OCI-LY7 (cell line): Measurements from ENCODE around the gene ZNF423. TPM values are rescaled to one million over a fixed set of nuclear protein-coding genes. Genes with fewer than 3 reads are reported as not detected.

Experiments used
- BruUV-seq: library from RNA; stranded (reverse); fragments of 400-500 nt; replicated peaks from 2 replicates; lab custom pipeline; 2021; lab: Mats Ljungman, UMichigan
- CTCF ChIA-PET: fragments of 300-600 bp; sonication (Branson Sonifier 250); formaldehyde crosslinking; loops from one replicate; lab custom pipeline; 2022; ENCODE audit warnings: antibody characterized with exemption; ENCODE audit not compliant: unreplicated experiment; lab: Charles Lee
- POLR2A ChIA-PET: fragments of 300-600 bp; sonication (Branson Sonifier 250); formaldehyde crosslinking; loops from one replicate; lab custom pipeline; 2022; ENCODE audit warnings: antibody characterized with exemption; lab: Charles Lee
- DNase-seq: peaks from one replicate; pipeline ENCODE4 v3.0.0-alpha.2; 2015; ENCODE audit warnings: low spot score
- H2AFZ ChIP-seq: fragments of 200-600 bp; sonication (generic), shearing (Covaris generic); 2 replicates; pipeline ENCODE4 v1.6.1; 2014; ENCODE audit warnings: mild to moderate bottlenecking, antibody characterized with exemption, low read length, moderate library complexity
- H3K27ac ChIP-seq: fragments of 200-600 bp; sonication (generic); 2 replicates; pipeline ENCODE4 v1.5.1; 2014; ENCODE audit warnings: mixed run types, low read depth, mild to moderate bottlenecking, moderate library complexity, low read length, inconsistent platforms; ENCODE audit not compliant: poor library complexity, severe bottlenecking
- H3K36me3 ChIP-seq: fragments of 200-600 bp; sonication (generic); 2 replicates; pipeline ENCODE4 v1.6.1; 2014; ENCODE audit warnings: mild to moderate bottlenecking, antibody characterized with exemption, low read length, moderate library complexity, mixed read lengths; ENCODE audit not compliant: insufficient read depth
- H3K4me1 ChIP-seq: fragments of 200-600 bp; sonication (generic); 2 replicates; pipeline ENCODE4 v1.5.1; 2014; ENCODE audit warnings: mild to moderate bottlenecking, low read length; ENCODE audit not compliant: insufficient read depth, poor library complexity, severe bottlenecking
- H3K4me2 ChIP-seq: fragments of 200-600 bp; sonication (generic); 2 replicates; pipeline ENCODE4 v1.6.1; 2014; ENCODE audit warnings: mild to moderate bottlenecking, low read length
- H3K4me3 ChIP-seq: fragments of 200-600 bp; sonication (generic); 2 replicates; pipeline ENCODE4 v1.5.1; 2014; ENCODE audit warnings: mild to moderate bottlenecking, low read depth, low read length; ENCODE audit not compliant: poor library complexity, severe bottlenecking
- H3K79me2 ChIP-seq: fragments of 200-600 bp; sonication (generic); 2 replicates; pipeline ENCODE4 v1.6.1; 2016; ENCODE audit warnings: low read depth, mild to moderate bottlenecking, low read length, moderate library complexity, mixed read lengths; ENCODE audit not compliant: insufficient read depth
- H3K9me2 ChIP-seq: fragments of 200-600 bp; sonication (generic); 2 replicates; pipeline ENCODE4 v1.6.1; 2016; ENCODE audit warnings: mild to moderate bottlenecking, low read length, mixed read lengths; ENCODE audit not compliant: insufficient read depth
- H3K9me3 ChIP-seq: fragments of 200-600 bp; sonication (generic); 2 replicates; pipeline ENCODE4 v1.6.1; 2014; ENCODE audit warnings: mild to moderate bottlenecking, mixed run types, low read length, mixed read lengths
- H4K20me1 ChIP-seq: fragments of 200-600 bp; sonication (generic); 2 replicates; pipeline ENCODE4 v1.6.1; 2014; ENCODE audit warnings: mild to moderate bottlenecking, antibody characterized with exemption, low read length, moderate library complexity, mixed read lengths; ENCODE audit not compliant: insufficient read depth
- EZH2phosphoT487 ChIP-seq: fragments of 200-600 bp; sonication (generic); IDR thresholded peaks from 2 replicates; pipeline ENCODE4 v1.6.1; 2018; ENCODE audit warnings: low read depth, borderline replicate concordance, mild to moderate bottlenecking, mixed run types, antibody characterized with exemption, low read length, moderate library complexity, mixed read lengths
- intact Hi-C: fragments of 100-400 bp; cut with micrococcal nuclease; formaldehyde crosslinking; loops from one replicate; pipeline ENCODE4 v1.10.0; 2022; ENCODE audit not compliant: unreplicated experiment
- total RNA-seq, 2 experiments: library from RNA; depleted of rRNA in 1 of 2; stranded (reverse); fragments of >200 nt in 1 of 2; shearing (Covaris generic) in 1 of 2; gene quantifications; 2 replicates each; pipeline ENCODE4 v1.2.3, GENCODE V29; 2014 to 2022
- TF ChIP-seq, protein P1 (sequence below): fragments of 200-600 bp; sonication (generic); conservative IDR thresholded peaks from 2 replicates; pipeline ENCODE4 v1.5.1; 2014; ENCODE audit warnings: mild to moderate bottlenecking, antibody characterized with exemption, low read length, moderate library complexity, mixed read lengths

The ZNF423 gene
- total RNA-seq, 2 experiments from 2014 or later = 0.09 to 0.13 TPM

DNA sequence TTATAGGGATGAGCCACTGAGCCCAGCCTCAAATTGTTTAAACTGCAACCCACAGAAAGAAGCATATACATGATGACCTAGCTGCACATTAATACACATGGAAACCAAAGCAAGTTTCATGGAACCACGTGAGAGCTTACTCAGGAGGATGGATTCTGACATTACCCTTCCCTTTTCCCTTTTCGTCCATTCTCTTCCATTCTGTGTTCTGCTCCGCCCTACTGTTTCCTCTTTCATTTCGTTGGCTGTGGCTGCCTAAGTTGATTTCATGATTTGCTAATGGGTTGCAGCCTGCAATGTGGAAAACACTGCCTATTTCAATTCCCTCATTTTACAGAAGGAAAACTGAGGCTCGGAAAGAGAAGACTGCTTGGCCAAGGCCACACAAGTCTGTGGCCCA, 305.8 kb downstream of the ZNF423 start:
- Histone ChIP-seq H3K4me3 (no peak overlapping the region), H2AFZ (no peak overlapping the region), H3K9me3 (no peaks in the 10 kb centered on the region), H4K20me1 (no peaks in the 10 kb centered on the region), H3K79me2 (no peaks in the 10 kb centered on the region), H3K36me3 (no peaks in the 10 kb centered on the region), H3K4me1 (no peaks in the 10 kb centered on the region), H3K4me2 (no peak overlapping the region), H3K9me2 (no peaks in the 10 kb centered on the region), H3K27ac (no peak overlapping the region)
- CTCF ChIA-PET = no interaction called here
- intact Hi-C loops = no loop called here
- no peak for DNase-seq
- TF ChIP-seq, protein P1, sequence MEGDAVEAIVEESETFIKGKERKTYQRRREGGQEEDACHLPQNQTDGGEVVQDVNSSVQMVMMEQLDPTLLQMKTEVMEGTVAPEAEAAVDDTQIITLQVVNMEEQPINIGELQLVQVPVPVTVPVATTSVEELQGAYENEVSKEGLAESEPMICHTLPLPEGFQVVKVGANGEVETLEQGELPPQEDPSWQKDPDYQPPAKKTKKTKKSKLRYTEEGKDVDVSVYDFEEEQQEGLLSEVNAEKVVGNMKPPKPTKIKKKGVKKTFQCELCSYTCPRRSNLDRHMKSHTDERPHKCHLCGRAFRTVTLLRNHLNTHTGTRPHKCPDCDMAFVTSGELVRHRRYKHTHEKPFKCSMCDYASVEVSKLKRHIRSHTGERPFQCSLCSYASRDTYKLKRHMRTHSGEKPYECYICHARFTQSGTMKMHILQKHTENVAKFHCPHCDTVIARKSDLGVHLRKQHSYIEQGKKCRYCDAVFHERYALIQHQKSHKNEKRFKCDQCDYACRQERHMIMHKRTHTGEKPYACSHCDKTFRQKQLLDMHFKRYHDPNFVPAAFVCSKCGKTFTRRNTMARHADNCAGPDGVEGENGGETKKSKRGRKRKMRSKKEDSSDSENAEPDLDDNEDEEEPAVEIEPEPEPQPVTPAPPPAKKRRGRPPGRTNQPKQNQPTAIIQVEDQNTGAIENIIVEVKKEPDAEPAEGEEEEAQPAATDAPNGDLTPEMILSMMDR = no peak
- no peak for TF ChIP-seq EZH2phosphoT487
- no TSS peak for BruUV-seq
- POLR2A ChIA-PET = no interaction called here

DNA sequence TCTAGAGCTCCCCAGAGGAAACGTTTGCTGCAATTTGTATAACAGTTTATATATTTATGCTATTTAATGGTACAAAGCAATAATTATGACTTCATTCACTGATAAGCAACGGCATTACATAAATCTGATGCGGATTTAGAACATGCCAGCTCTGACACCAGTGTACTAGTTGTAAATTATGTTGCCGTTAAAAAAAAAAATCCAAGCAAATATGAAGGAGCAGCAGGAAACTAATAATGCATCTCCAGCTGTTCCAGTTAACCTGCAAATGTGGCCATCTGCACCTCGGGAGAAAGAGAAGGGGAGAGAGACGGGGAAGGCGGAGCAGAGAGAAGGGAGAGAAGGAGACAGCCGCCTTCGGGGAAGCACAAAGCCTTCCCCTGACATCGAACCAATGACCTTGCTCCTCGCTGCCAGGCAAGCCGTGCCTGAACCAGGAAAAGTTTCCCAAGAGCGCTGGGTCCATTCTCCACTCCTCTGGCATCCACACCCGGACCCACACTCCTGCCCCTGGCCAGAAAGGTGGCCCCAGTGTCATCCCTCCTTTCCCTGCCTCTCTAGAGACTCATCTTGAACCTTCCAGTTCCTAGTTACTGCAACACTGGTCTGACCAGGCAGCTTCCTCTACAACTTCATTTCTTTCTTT, 307.5 kb downstream of the ZNF423 start:
- H2AFZ ChIP-seq = no peak overlapping the region
- H3K4me1 ChIP-seq = no peaks in the 10 kb centered on the region
- no peaks in the 10 kb centered on the region for H4K20me1 ChIP-seq
- no peak overlapping the region for H3K4me3 ChIP-seq
- intact Hi-C loops = no loop called here
- no peaks in the 10 kb centered on the region for H3K9me3 ChIP-seq
- no TSS peak for BruUV-seq
- POLR2A ChIA-PET = no interaction called here
- H3K27ac ChIP-seq = no peak overlapping the region
- CTCF ChIA-PET = no interaction called here
- no peak for DNase-seq
- TF ChIP-seq, protein P1 = no peak
- TF ChIP-seq EZH2phosphoT487 = no peak
- no peaks in the 10 kb centered on the region for H3K9me2 ChIP-seq
- H3K79me2 ChIP-seq = no peaks in the 10 kb centered on the region
- H3K36me3 ChIP-seq = no peaks in the 10 kb centered on the region
- no peak overlapping the region for H3K4me2 ChIP-seq

GRCh38 chr16:49547448-49547847, 308.5 kb downstream of the ZNF423 start:
- no TSS peak for BruUV-seq
- POLR2A ChIA-PET = no interaction called here
- intact Hi-C loops = no loop called here
- Histone ChIP-seq H3K27ac (no peak overlapping the region), H3K36me3 (no peaks in the 10 kb centered on the region), H3K9me2 (no peaks in the 10 kb centered on the region), H2AFZ (no peak overlapping the region), H3K9me3 (no peaks in the 10 kb centered on the region), H3K4me2 (no peak overlapping the region), H3K79me2 (no peaks in the 10 kb centered on the region), H3K4me1 (no peaks in the 10 kb centered on the region), H3K4me3 (no peak overlapping the region), H4K20me1 (no peaks in the 10 kb centered on the region)
- no peak for DNase-seq
- CTCF ChIA-PET = no interaction called here
- TF ChIP-seq EZH2phosphoT487 = no peak
- TF ChIP-seq, protein P1 = no peak
